OCI-LY1 (cell line): ENCODE data around the gene PACSIN1.

Experiments
- H2AFZ ChIP-seq: fragments of 200-600 bp; sonication (generic), shearing (Covaris generic); 2 replicates; pipeline ENCODE4 v1.6.0; 2014; ENCODE audit warnings: antibody characterized with exemption, mild to moderate bottlenecking, low read length
- H3F3A ChIP-seq: fragments of 200-600 bp; sonication (generic), shearing (Covaris generic); 2 replicates; pipeline ENCODE4 v1.6.0; 2014; ENCODE audit warnings: mild to moderate bottlenecking, antibody characterized with exemption, low read length, moderate library complexity; ENCODE audit not compliant: insufficient read depth
- H3K27ac ChIP-seq: fragments of 200-600 bp; sonication (generic); 2 replicates; pipeline ENCODE4 v1.5.1; 2014; ENCODE audit warnings: low read length, mixed run types, mild to moderate bottlenecking, low read depth; ENCODE audit not compliant: poor library complexity, severe bottlenecking
- H3K27me3 ChIP-seq: fragments of 200-600 bp; sonication (generic); 2 replicates; pipeline ENCODE4 v1.6.0; 2014; ENCODE audit warnings: antibody characterized with exemption, mild to moderate bottlenecking, low read length, moderate library complexity; ENCODE audit not compliant: insufficient read depth
- H3K36me3 ChIP-seq: fragments of 200-600 bp; sonication (generic); 2 replicates; pipeline ENCODE4 v1.6.1; 2014; ENCODE audit warnings: mild to moderate bottlenecking, antibody characterized with exemption, low read length, moderate library complexity, mixed read lengths; ENCODE audit not compliant: insufficient read depth
- H3K4me1 ChIP-seq: fragments of 200-600 bp; sonication (generic); 2 replicates; pipeline ENCODE4 v1.5.1; 2014; ENCODE audit warnings: mild to moderate bottlenecking, low read length, moderate library complexity; ENCODE audit not compliant: insufficient read depth, severe bottlenecking
- H3K4me2 ChIP-seq: fragments of 200-600 bp; sonication (generic), shearing (Covaris generic); 2 replicates; pipeline ENCODE4 v1.6.1; 2014; ENCODE audit warnings: low read length
- H3K4me3 ChIP-seq: fragments of 200-600 bp; sonication (generic); 2 replicates; pipeline ENCODE4 v1.5.1; 2014; ENCODE audit warnings: low read length, low read depth, mild to moderate bottlenecking, mixed read lengths; ENCODE audit not compliant: poor library complexity, severe bottlenecking
- H3K79me2 ChIP-seq: fragments of 200-600 bp; shearing (Covaris generic); 2 replicates; pipeline ENCODE4 v1.6.1; 2016; ENCODE audit warnings: mixed run types, low read length, mixed read lengths; ENCODE audit not compliant: insufficient read depth
- H3K9ac ChIP-seq: fragments of 200-600 bp; sonication (generic), shearing (Covaris generic); 2 replicates; pipeline ENCODE4 v1.6.1; 2014; ENCODE audit warnings: mild to moderate bottlenecking, low read length, mixed read lengths
- H3K9me2 ChIP-seq: fragments of 200-600 bp; sonication (generic), shearing (Covaris generic); 2 replicates; pipeline ENCODE4 v1.6.1; 2014; ENCODE audit warnings: low read depth, mild to moderate bottlenecking, low read length, mixed read lengths
- H3K9me3 ChIP-seq: fragments of 200-600 bp; shearing (Covaris generic); 2 replicates; pipeline ENCODE4 v1.6.1; 2014; ENCODE audit warnings: low read length, mixed read lengths
- H4K20me1 ChIP-seq: fragments of 200-600 bp; sonication (generic), shearing (Covaris generic); 2 replicates; pipeline ENCODE4 v1.6.0; 2016; ENCODE audit warnings: mild to moderate bottlenecking, low read length; ENCODE audit not compliant: insufficient read depth
- CTCF ChIP-seq: fragments of 200-600 bp; sonication (generic), shearing (Covaris generic); IDR thresholded peaks from 2 replicates; pipeline ENCODE4 v1.5.1; 2017; ENCODE audit warnings: mild to moderate bottlenecking, antibody characterized with exemption, low read length, moderate library complexity, mixed read lengths
- EZH2 ChIP-seq: fragments of 200-600 bp; sonication (generic), shearing (Covaris generic); IDR thresholded peaks from 2 replicates; pipeline ENCODE4 v1.8.0; 2017; ENCODE audit warnings: borderline replicate concordance, mixed run types, mild to moderate bottlenecking, antibody characterized with exemption, low read length, moderate library complexity, mixed read lengths

Gene PACSIN1

GRCh38 chr6:34575326-34575725 lies 109.5 kb downstream of the PACSIN1 start:
- no peak overlapping the region for H3K27ac ChIP-seq
- H3K9ac ChIP-seq, result no peak overlapping the region
- no peaks in the 10 kb centered on the region for H3K4me1 ChIP-seq
- no peaks in the 10 kb centered on the region for H3K36me3 ChIP-seq
- H3K4me3 ChIP-seq, result no peak overlapping the region
- H3K9me3 ChIP-seq, result no peaks in the 10 kb centered on the region
- H2AFZ ChIP-seq, result no peak overlapping the region
- no peaks in the 10 kb centered on the region for H4K20me1 ChIP-seq
- H3K4me2 ChIP-seq, result no peak overlapping the region
- H3K27me3 ChIP-seq, result peaks cover 7% of the 10 kb centered on the region; the same call in 1 of the 2 replicates
- TF ChIP-seq EZH2 (no peak), CTCF (no peak; the same call in 1 of the 2 replicates)
- no peaks in the 10 kb centered on the region for H3K9me2 ChIP-seq
- no peaks in the 10 kb centered on the region for H3F3A ChIP-seq
- no peaks in the 10 kb centered on the region for H3K79me2 ChIP-seq

GRCh38 chr6:34576286-34576955 lies 110.5 kb downstream of the PACSIN1 start:
- Histone ChIP-seq H3K4me2 (no peak overlapping the region), H3K9me3 (no peaks in the 10 kb centered on the region), H3F3A (no peaks in the 10 kb centered on the region), H3K36me3 (no peaks in the 10 kb centered on the region), H3K79me2 (no peaks in the 10 kb centered on the region), H3K4me3 (no peak overlapping the region), H2AFZ (no peak overlapping the region), H3K4me1 (no peaks in the 10 kb centered on the region), H3K27ac (no peak overlapping the region), H3K27me3 (peaks cover 7% of the 10 kb centered on the region; the same call in 1 of the 2 replicates), H3K9ac (no peak overlapping the region), H3K9me2 (no peaks in the 10 kb centered on the region), H4K20me1 (no peaks in the 10 kb centered on the region)
- TF ChIP-seq CTCF (no peak), EZH2 (no peak)

GRCh38 chr6:34578445-34579262 lies 112.8 kb downstream of the PACSIN1 start:
- Histone ChIP-seq H2AFZ (no peak overlapping the region), H3K36me3 (peaks cover 3% of the 10 kb centered on the region; the same call in 1 of the 2 replicates), H4K20me1 (no peaks in the 10 kb centered on the region), H3K27ac (no peak overlapping the region), H3K79me2 (no peaks in the 10 kb centered on the region), H3K9me3 (no peaks in the 10 kb centered on the region), H3K4me3 (no peak overlapping the region), H3K9ac (no peak overlapping the region), H3K9me2 (no peaks in the 10 kb centered on the region), H3F3A (no peaks in the 10 kb centered on the region), H3K27me3 (peaks cover 7% of the 10 kb centered on the region; the same call in 1 of the 2 replicates), H3K4me1 (no peaks in the 10 kb centered on the region), H3K4me2 (no peak overlapping the region)
- TF ChIP-seq CTCF (no peak), EZH2 (no peak)
